Small intestine (tissue), 7 donors: ENCODE results near the gene RBMS3. TPM values are rescaled to one million over a fixed set of nuclear protein-coding genes. Genes with fewer than 3 reads are reported as not detected.

Experiments
- DNase-seq, 2 donors: peaks; one replicate each; pipeline versions ENCODE4 v3.0.0 to v3.0.0-alpha.2; 2013
- FAIRE-seq: peaks from 2 replicates; lab custom pipeline; 2012; peaks lifted over from hg19 to GRCh38; lab: Jason Lieb, UNC
- H3K27ac ChIP-seq, 3 donors: one replicate each; pipeline ENCODE4 v1.5.1; 2013; ENCODE audit warnings: low read length in 2 of 3, mild to moderate bottlenecking in 2 of 3, control low read depth in 1 of 3, inconsistent platforms in 1 of 3, low read depth in 1 of 3, moderate library complexity in 1 of 3
- H3K27me3 ChIP-seq, 3 donors: one replicate each; pipeline ENCODE4 v1.6.1; 2013; ENCODE audit warnings: low read length in 3 of 3, inconsistent platforms in 1 of 3; ENCODE audit not compliant: control insufficient read depth in 3 of 3, insufficient read depth in 3 of 3
- H3K36me3 ChIP-seq, 3 donors: one replicate each; pipeline ENCODE4 v1.6.1; 2013; ENCODE audit warnings: low read length in 3 of 3, inconsistent platforms in 1 of 3, low read depth in 1 of 3, mild to moderate bottlenecking in 1 of 3, moderate library complexity in 1 of 3; ENCODE audit not compliant: control insufficient read depth in 3 of 3, insufficient read depth in 2 of 3
- H3K4me1 ChIP-seq, 3 donors: one replicate each; pipeline ENCODE4 v1.6.1; 2013; ENCODE audit warnings: low read length in 2 of 3, inconsistent platforms in 1 of 3, low read depth in 1 of 3, mild to moderate bottlenecking in 1 of 3, moderate library complexity in 1 of 3; ENCODE audit not compliant: control insufficient read depth in 3 of 3, insufficient read depth in 2 of 3
- H3K4me3 ChIP-seq, 3 donors: one replicate each; pipeline ENCODE4 v1.5.1; 2013; ENCODE audit warnings: low read length in 3 of 3, control low read depth in 1 of 3, inconsistent platforms in 1 of 3, low read depth in 1 of 3, mild to moderate bottlenecking in 1 of 3, moderate library complexity in 1 of 3
- H3K9me3 ChIP-seq, 2 donors: one replicate each; pipeline ENCODE4 v1.6.1; 2013; ENCODE audit warnings: low read depth in 1 of 2, low read length in 1 of 2; ENCODE audit not compliant: control insufficient read depth in 2 of 2, insufficient read depth in 1 of 2
- WGBS, 3 donors: extraction: QIAGEN DNeasy Blood & Tissue Kit; methylation state at CpG; one replicate each; pipeline ENCODE4 v1.1.7; 2013; 5-methylcytosine and 5-hydroxymethylcytosine counted together
- polyA plus RNA-seq, 4 donors: library from polyadenylated mRNA; stranded (reverse) in 3 of 4; unstranded in 1 of 4; fragments of 200-250 nt in 3 of 4; fragments of 120-200 nt in 1 of 4; gene quantifications; one replicate each; pipeline versions ENCODE4 v1.2.1 to v1.2.3, GENCODE V29; 2013
- donor health status: healthy with polysubstance abuse.
- donor health status: control.
- donor health status: control.
- donor health status: Bipolar disorder and iron deficiency.
- donor health status: healthy.

The RBMS3 gene
- polyA plus RNA-seq, 4 donors, result 0.81 to 6.4 (median 4.8) TPM; not detected in 1

DNA sequence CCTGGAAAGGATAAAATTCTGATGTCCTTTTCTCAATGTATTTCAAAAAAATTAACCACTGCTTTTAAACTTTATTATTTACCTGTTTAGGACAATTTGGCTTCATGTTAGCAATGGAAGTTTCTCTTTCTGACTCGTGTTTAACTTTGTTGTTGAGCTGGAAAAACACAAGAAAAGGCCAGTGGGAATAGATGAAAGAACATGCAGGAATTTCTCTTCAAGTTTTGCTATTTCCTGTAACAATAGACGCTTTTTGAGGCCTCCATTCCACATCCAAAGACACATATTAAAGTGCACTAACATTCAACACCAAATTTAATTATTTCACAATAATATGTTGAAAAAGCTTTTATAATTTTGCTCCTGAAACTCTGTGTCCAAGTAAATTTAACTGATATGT is 9.7 kb downstream of the RBMS3 start:
- Histone ChIP-seq H3K4me1 (no peaks in the 10 kb centered on the region), H3K9me3 (no peaks in the 10 kb centered on the region)
- FAIRE-seq, result no peak

DNA sequence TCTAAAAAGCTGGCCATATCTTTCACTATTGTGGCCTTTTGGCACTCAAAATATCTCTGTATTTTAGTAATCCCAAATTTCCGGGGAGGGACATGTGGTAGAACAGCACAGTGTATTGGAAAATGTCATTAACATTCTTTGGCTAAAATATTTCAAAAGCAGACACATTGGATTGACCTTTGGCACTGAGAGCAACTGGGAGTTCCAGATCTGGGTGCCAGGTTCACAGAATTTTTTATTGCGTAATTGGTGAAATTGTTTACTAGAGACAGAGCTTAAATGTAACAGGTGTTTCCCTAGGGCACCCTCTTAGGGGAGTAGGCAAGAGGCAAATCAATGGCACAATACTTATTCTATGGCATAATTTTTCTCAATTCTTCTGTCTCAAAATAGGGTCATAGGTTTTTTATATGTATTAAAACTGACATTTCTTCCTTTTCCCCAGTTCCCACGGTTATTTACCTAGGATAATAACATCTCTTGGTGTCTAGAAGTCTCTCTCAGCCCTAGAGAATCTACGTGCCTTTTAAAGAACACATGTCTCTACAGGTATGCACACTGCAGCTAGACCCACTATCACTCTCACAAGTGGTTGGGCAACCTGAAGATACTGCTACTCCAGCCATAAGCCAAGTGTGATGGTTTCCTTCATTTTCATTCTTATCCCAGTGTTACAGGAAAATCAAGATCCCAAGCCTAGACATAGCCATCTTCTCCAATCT is 10.6 kb downstream of the RBMS3 start:
- H3K9me3 ChIP-seq, result no peaks in the 10 kb centered on the region
- H3K4me1 ChIP-seq, result no peaks in the 10 kb centered on the region
- H3K27ac ChIP-seq, result no peak overlapping the region
- FAIRE-seq (no peak), DNase-seq (no peak)
- H3K36me3 ChIP-seq, result no peaks in the 10 kb centered on the region
- H3K27me3 ChIP-seq, result no peaks in the 10 kb centered on the region
- 44 to 64% (median 48%) methylated on average over 4 of the region's 4 CpGs for WGBS, 3 donors
- no peak overlapping the region for H3K4me3 ChIP-seq

More for the DNA sequence above, 9.7 kb downstream of the RBMS3 start:
- no peaks in the 10 kb centered on the region for H3K27me3 ChIP-seq
- no peak for DNase-seq
- 48 to 59% (median 56%) methylated on average over 2 of the region's 2 CpGs for WGBS, 3 donors
- H3K27ac ChIP-seq, result no peak overlapping the region
- no peak overlapping the region for H3K4me3 ChIP-seq
- no peaks in the 10 kb centered on the region for H3K36me3 ChIP-seq

DNA sequence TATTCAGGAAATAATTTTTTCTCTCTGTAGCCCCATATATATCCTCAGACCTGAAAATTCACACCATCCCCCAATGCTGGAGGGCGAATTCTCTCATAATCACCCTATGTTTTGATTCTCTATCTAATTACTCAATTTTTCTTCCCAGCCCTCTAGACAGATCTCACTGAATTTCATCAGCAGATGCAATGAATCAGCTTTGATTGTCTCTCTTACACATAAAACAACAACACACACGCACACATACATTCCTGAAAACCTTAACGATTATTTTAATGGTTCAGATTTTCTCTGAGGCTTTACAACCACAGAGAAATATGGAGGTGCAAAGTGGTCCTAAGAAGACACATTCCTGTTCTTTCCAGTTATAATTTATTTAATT is 11.1 kb downstream of the RBMS3 start:
- Histone ChIP-seq H3K4me3 (no peak overlapping the region), H3K27me3 (no peaks in the 10 kb centered on the region), H3K4me1 (no peaks in the 10 kb centered on the region), H3K27ac (no peak overlapping the region), H3K9me3 (no peaks in the 10 kb centered on the region), H3K36me3 (no peaks in the 10 kb centered on the region)
- FAIRE-seq (no peak), DNase-seq (no peak)
- 79 to 87% (median 85%) methylated on average over 3 of the region's 3 CpGs for WGBS, 3 donors

DNA sequence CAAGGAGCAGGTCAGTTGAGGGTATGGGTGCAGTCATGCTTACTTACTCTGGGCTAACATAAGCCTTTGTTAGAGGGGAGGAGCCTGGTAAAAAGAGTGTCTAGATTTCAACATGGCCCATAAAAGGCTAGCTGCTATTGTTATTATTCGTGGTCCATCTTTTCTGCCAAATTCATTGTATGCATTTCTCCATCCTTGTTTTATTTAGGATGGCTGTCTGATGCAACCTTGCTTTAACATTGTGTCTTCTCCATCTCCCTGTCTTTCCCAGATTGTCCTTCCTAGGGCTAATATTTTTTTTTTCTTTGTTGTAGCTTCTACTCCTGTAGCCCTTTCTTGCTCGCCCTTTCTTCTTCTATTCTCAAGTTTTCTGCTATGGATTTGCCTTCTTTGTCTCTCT is 12.6 kb downstream of the RBMS3 start:
- Histone ChIP-seq H3K4me3 (no peak overlapping the region), H3K27me3 (no peaks in the 10 kb centered on the region), H3K4me1 (no peaks in the 10 kb centered on the region), H3K36me3 (no peaks in the 10 kb centered on the region), H3K27ac (no peak overlapping the region), H3K9me3 (no peaks in the 10 kb centered on the region)
- DNase-seq, result no peak
- 26 to 40% (median 39%) methylated on average over 2 of the region's 2 CpGs for WGBS, 3 donors
- no peak for FAIRE-seq

DNA sequence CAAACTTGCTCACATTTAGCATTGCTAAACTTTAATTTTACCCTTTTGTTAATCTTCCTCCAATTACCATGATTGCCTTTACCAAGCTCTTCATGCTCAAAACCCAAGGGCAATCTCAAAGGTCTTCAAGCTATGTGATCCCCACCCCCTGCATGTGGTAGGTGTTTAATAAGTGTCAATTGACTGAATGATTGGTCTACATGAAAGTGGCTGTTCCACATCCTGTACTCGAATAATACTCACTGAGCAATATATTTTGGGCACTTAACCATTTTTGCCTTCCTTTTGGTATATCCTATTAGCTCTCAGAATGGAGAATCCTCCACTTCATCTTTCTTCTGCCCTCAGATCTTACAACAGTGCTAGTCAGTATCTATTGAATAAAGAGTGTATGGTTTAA is 17.1 kb downstream of the RBMS3 start:
- Histone ChIP-seq H3K4me1 (no peaks in the 10 kb centered on the region), H3K36me3 (no peaks in the 10 kb centered on the region), H3K27ac (no peak overlapping the region), H3K4me3 (no peak overlapping the region), H3K27me3 (no peaks in the 10 kb centered on the region), H3K9me3 (no peaks in the 10 kb centered on the region)
- no peak for FAIRE-seq
- WGBS, 3 donors, result 61 to 82% (median 68%) methylated on average over 1 of the region's 1 CpG
- no peak for DNase-seq

DNA sequence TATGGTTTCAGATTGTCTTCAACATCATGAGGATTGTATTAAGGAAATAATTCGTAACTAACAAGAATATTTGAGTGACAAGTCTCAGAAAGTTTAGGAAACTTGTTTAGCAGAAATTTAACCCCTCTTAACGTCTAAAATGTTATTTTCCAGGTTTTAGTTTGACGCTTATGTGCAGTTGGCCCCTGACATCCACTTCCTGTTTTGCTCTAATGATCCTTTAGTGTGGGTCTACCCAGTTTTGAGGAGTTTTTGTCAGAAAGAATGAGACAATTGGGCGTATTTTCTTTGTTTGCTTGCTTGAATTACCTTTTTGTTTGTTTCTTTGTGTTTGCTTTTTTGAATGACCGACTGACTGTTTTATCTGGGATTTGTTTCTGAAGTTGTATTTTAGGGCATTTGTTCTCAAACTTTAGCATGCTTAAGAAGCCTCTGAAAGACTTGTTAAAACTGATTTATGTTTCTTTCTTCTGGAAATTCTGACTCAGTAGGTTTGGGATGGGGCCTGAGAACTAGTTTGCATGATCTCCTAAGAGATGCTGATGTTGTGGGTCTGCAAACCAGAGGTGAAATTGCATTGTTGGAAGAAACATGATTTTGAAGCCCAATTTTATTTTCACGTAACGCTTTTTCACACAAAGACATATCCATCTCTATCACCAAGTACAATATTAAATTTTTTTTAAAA is 20.6 kb downstream of the RBMS3 start:
- 51 to 59% (median 58%) methylated on average over 7 of the region's 7 CpGs for whole genome bisulfite sequencing, 3 donors
- no peaks in the 10 kb centered on the region for H3K4me1 ChIP-seq
- FAIRE-seq (no peak), DNase-seq (no peak)
- no peaks in the 10 kb centered on the region for H3K36me3 ChIP-seq
- no peak overlapping the region for H3K4me3 ChIP-seq
- no peaks in the 10 kb centered on the region for H3K27me3 ChIP-seq
- no peaks in the 10 kb centered on the region for H3K9me3 ChIP-seq
- H3K27ac ChIP-seq, result no peak overlapping the region

DNA sequence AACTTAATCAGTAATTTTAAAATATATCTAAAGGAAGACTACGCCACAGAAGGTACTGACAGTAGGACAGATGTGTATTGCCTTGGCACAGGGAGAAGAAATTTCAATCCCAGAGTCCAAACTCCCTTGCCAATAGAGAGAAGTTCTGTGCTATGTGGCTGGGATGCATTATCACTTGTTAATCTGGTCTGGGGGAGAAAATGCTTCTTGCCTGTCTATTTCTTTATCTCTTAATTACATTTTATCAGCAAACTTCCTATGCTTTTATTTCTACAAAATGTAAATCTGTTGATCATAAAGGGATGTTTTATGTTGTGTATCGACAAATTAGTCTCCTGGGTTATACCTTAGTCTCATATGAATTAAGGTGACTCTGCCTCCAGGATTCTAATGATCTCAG is 21.7 kb downstream of the RBMS3 start:
- Histone ChIP-seq H3K4me1 (no peaks in the 10 kb centered on the region), H3K4me3 (no peak overlapping the region), H3K27ac (no peak overlapping the region), H3K36me3 (no peaks in the 10 kb centered on the region), H3K9me3 (no peaks in the 10 kb centered on the region), H3K27me3 (no peaks in the 10 kb centered on the region)
- WGBS, 3 donors, result 75 to 94% (median 87%) methylated on average over 2 of the region's 2 CpGs
- no peak for DNase-seq
- no peak for FAIRE-seq

DNA sequence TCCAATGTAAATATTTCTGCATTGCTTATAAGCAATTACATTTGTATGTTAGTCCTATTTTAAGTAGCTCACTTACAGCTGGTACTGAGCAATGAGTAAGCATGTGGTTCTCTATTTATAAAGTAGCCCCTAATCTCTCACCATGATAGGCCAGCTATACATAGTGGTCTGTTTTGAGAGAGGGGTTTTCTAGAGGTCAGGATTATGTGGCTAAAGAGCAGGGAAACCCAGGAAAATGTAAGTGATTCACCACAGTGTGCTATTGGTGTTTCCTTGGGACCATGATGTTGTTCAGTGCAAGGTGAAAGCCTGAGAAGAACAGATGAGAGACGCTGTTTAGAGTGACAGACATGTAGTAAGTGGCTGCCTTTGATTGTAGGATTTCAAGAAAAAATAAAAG is 26.4 kb downstream of the RBMS3 start:
- no peaks in the 10 kb centered on the region for H3K36me3 ChIP-seq
- no peaks in the 10 kb centered on the region for H3K9me3 ChIP-seq
- H3K4me1 ChIP-seq, result no peaks in the 10 kb centered on the region
- H3K4me3 ChIP-seq, result no peak overlapping the region
- FAIRE-seq (no peak), DNase-seq (no peak)
- no peak overlapping the region for H3K27ac ChIP-seq
- WGBS, 3 donors, result 90 to 97% (median 94%) methylated on average over 1 of the region's 1 CpG
- H3K27me3 ChIP-seq, result no peaks in the 10 kb centered on the region
